ENCODE measurements around the gene LAYN.

LAYN gene

GRCh38 chr11:111571829-111572501 lies 31.4 kb downstream of the LAYN start:
- Histone ChIP-seq H3K9me3 (ENCODE audit: control insufficient read depth, low read length) (no peaks in the 10 kb centered on the region), H3K4me1 (ENCODE audit: control insufficient read depth, insufficient read depth, low read length, poor library complexity, severe bottlenecking) (no peaks in the 10 kb centered on the region), H3K36me3 (ENCODE audit: control insufficient read depth, insufficient read depth, low read length) (no peaks in the 10 kb centered on the region), H3K27me3 (replicated peaks; ENCODE audit: control insufficient read depth, insufficient read depth, low read length, poor library complexity, severe bottlenecking) (no peaks in the 10 kb centered on the region), H3K27ac (ENCODE audit: insufficient read depth, low read length, poor library complexity, severe bottlenecking) (no peak overlapping the region), H3K4me3 (ENCODE audit: insufficient read depth, low read depth, low read length, poor library complexity, severe bottlenecking) (no peak overlapping the region)
- DNase-seq = no peak

DNA sequence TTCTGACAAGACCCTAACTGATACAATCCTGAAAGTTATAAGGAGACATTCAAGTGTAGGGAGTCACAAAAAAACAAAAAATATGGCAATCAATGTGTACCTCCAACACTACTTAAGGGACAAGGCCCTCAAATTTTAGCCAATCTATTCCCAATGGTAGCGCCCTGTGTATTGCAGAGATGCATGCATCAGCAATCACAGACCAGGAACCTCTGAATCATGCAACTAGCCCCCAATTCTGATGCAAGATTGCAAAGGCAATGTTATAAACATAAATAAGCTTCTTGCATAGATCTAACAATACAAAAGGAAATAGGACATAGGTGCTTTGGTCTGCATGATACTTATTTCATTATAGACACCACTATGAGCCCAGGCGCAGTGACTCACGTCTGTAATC lies 32.1 kb downstream of the LAYN start:
- no peak for DNase-seq

GRCh38 chr11:111573821-111574249 lies 33.3 kb downstream of the LAYN start:
- no peak for DNase-seq
- Histone ChIP-seq H3K4me3 (ENCODE audit: insufficient read depth, low read depth, low read length, poor library complexity, severe bottlenecking) (no peak overlapping the region), H3K4me1 (ENCODE audit: control insufficient read depth, insufficient read depth, low read length, poor library complexity, severe bottlenecking) (no peaks in the 10 kb centered on the region), H3K27me3 (replicated peaks; ENCODE audit: control insufficient read depth, insufficient read depth, low read length, poor library complexity, severe bottlenecking) (no peaks in the 10 kb centered on the region), H3K27ac (ENCODE audit: insufficient read depth, low read length, poor library complexity, severe bottlenecking) (no peak overlapping the region), H3K36me3 (ENCODE audit: control insufficient read depth, insufficient read depth, low read length) (no peaks in the 10 kb centered on the region), H3K9me3 (ENCODE audit: control insufficient read depth, low read length) (no peaks in the 10 kb centered on the region)

More for the DNA sequence above, 32.1 kb downstream of the LAYN start:
- Histone ChIP-seq H3K27me3 (replicated peaks; ENCODE audit: control insufficient read depth, insufficient read depth, low read length, poor library complexity, severe bottlenecking) (no peaks in the 10 kb centered on the region), H3K9me3 (ENCODE audit: control insufficient read depth, low read length) (no peaks in the 10 kb centered on the region), H3K27ac (ENCODE audit: insufficient read depth, low read length, poor library complexity, severe bottlenecking) (no peak overlapping the region), H3K36me3 (ENCODE audit: control insufficient read depth, insufficient read depth, low read length) (no peaks in the 10 kb centered on the region), H3K4me3 (ENCODE audit: insufficient read depth, low read depth, low read length, poor library complexity, severe bottlenecking) (no peak overlapping the region), H3K4me1 (ENCODE audit: control insufficient read depth, insufficient read depth, low read length, poor library complexity, severe bottlenecking) (no peaks in the 10 kb centered on the region)

DNA sequence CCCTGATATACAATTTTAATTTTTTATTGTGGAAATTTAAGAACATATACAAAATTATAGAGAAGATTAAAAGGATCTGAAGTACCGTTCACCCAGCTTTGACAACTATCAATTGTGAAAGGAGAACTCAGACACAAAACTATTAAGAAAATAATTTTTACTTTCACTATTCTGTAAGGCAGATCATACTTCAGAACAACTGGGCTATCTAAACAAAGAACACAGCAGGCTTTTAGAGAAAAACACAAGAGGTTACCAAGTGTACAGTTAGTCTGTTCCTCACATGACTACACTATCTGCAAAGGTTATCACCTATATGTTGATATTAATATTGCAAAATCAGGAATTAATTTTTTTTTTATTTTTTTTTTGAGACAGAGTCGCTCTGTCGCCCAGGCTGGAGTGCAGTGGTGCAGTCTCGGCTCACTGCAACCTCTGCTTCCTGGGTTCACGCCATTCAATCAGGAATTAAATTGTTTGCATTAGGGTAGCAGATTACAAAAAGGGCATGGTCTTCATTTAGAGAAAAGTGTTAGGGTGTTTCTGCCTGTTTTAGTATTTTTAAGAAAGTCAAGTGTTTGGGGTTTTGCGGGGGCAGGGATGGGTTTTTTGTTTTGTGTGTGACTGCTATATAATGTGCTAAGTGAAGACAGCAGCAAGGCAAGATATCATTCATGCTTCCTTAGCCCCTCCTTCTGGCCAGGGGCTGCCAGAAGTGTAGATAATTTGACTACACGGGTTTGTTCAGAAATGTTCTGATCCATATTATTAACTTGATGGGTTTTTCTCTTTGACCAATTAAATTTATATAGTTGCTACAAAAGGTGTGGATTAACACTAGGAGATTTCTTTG lies 34.1 kb downstream of the LAYN start:
- Histone ChIP-seq H3K27me3 (replicated peaks; ENCODE audit: control insufficient read depth, insufficient read depth, low read length, poor library complexity, severe bottlenecking) (no peaks in the 10 kb centered on the region), H3K4me1 (ENCODE audit: control insufficient read depth, insufficient read depth, low read length, poor library complexity, severe bottlenecking) (no peaks in the 10 kb centered on the region), H3K4me3 (ENCODE audit: insufficient read depth, low read depth, low read length, poor library complexity, severe bottlenecking) (no peak overlapping the region), H3K9me3 (ENCODE audit: control insufficient read depth, low read length) (no peaks in the 10 kb centered on the region), H3K27ac (ENCODE audit: insufficient read depth, low read length, poor library complexity, severe bottlenecking) (no peak overlapping the region), H3K36me3 (ENCODE audit: control insufficient read depth, insufficient read depth, low read length) (no peaks in the 10 kb centered on the region)
- DNase-seq = no peak

DNA sequence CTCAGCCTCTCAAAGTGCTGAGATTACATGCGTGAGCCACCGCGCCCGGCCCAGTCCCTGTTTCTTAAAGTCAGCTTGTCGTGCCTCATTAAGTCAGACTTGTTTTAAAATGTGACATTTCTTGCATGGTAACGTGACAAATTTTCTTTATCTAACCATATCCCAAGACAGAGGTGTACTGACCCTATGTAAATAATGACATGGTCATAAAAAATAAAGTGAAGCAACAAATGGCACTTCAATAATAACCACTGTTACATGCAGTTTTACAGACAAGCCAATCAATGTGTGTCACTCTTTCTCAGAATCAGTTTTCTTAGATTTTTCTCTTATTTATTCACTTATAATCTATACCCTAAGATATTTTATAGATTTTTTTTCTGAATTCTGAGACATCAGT lies 35.2 kb downstream of the LAYN start:
- Histone ChIP-seq H3K4me3 (ENCODE audit: insufficient read depth, low read depth, low read length, poor library complexity, severe bottlenecking) (no peak overlapping the region), H3K9me3 (ENCODE audit: control insufficient read depth, low read length) (no peaks in the 10 kb centered on the region), H3K36me3 (ENCODE audit: control insufficient read depth, insufficient read depth, low read length) (no peaks in the 10 kb centered on the region), H3K27ac (ENCODE audit: insufficient read depth, low read length, poor library complexity, severe bottlenecking) (no peak overlapping the region), H3K4me1 (ENCODE audit: control insufficient read depth, insufficient read depth, low read length, poor library complexity, severe bottlenecking) (no peaks in the 10 kb centered on the region), H3K27me3 (replicated peaks; ENCODE audit: control insufficient read depth, insufficient read depth, low read length, poor library complexity, severe bottlenecking) (no peaks in the 10 kb centered on the region)
- DNase-seq = no peak

- Histone ChIP-seq H3K36me3 (ENCODE audit: control insufficient read depth, insufficient read depth, low read length) (no peaks in the 10 kb centered on the region), H3K9me3 (ENCODE audit: control insufficient read depth, low read length) (no peaks in the 10 kb centered on the region), H3K27ac (ENCODE audit: insufficient read depth, low read length, poor library complexity, severe bottlenecking) (no peak overlapping the region), H3K4me1 (ENCODE audit: control insufficient read depth, insufficient read depth, low read length, poor library complexity, severe bottlenecking) (no peaks in the 10 kb centered on the region), H3K27me3 (replicated peaks; ENCODE audit: control insufficient read depth, insufficient read depth, low read length, poor library complexity, severe bottlenecking) (no peaks in the 10 kb centered on the region), H3K4me3 (ENCODE audit: insufficient read depth, low read depth, low read length, poor library complexity, severe bottlenecking) (no peak overlapping the region)
- no peak for DNase-seq
Observed at GRCh38 chr11:111577821-111578220, 37.3 kb downstream of the LAYN start.

DNA sequence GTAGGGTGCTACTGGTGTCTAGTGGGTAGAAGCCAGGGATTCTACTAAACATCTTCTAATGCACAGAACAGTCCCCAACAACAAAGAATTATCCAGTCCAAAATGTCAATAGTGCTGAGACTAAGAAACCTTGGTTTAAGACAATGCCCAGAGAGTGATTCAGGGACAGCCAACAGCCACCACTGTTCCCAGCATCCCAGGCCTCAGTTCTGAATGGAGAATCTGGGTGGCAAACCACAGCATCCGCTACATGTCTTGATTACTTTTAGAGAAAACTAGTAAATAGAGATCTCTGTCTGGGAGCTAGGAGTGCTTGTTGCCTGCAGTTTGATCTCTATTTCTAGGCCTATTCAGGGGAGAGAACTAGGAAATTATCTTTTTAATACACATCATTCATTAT lies 40.8 kb downstream of the LAYN start:
- no peak overlapping the region for H3K27ac ChIP-seq (ENCODE audit: insufficient read depth, low read length, poor library complexity, severe bottlenecking)
- no peaks in the 10 kb centered on the region for H3K9me3 ChIP-seq (ENCODE audit: control insufficient read depth, low read length)
- no peaks in the 10 kb centered on the region for H3K36me3 ChIP-seq (ENCODE audit: control insufficient read depth, insufficient read depth, low read length)
- H3K27me3 ChIP-seq (replicated peaks; ENCODE audit: control insufficient read depth, insufficient read depth, low read length, poor library complexity, severe bottlenecking) = no peaks in the 10 kb centered on the region
- DNase-seq = no peak
- no peak overlapping the region for H3K4me3 ChIP-seq (ENCODE audit: insufficient read depth, low read depth, low read length, poor library complexity, severe bottlenecking)
- H3K4me1 ChIP-seq (ENCODE audit: control insufficient read depth, insufficient read depth, low read length, poor library complexity, severe bottlenecking) = no peaks in the 10 kb centered on the region

DNA sequence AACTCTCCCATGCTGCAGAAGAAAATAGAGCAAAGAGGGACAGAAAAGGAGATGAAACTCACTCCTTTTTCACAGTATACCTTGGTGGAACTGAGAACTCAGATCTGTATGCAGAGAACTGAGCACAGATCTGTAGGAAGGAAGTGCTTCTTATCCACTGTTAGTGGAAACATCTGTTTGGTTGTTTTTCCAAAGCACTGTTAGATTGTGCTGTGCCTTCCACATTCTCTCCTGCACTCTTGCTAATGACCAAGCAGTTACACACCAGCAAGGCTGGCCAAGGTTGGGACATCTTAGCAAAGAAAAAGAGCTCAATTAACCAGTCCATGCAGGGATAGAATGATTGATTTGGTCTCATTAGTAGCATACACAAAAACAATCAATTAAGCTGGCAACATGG lies 41.6 kb downstream of the LAYN start:
- Histone ChIP-seq H3K36me3 (ENCODE audit: control insufficient read depth, insufficient read depth, low read length) (no peaks in the 10 kb centered on the region), H3K4me3 (ENCODE audit: insufficient read depth, low read depth, low read length, poor library complexity, severe bottlenecking) (no peak overlapping the region), H3K4me1 (ENCODE audit: control insufficient read depth, insufficient read depth, low read length, poor library complexity, severe bottlenecking) (no peaks in the 10 kb centered on the region), H3K27me3 (replicated peaks; ENCODE audit: control insufficient read depth, insufficient read depth, low read length, poor library complexity, severe bottlenecking) (no peaks in the 10 kb centered on the region), H3K27ac (ENCODE audit: insufficient read depth, low read length, poor library complexity, severe bottlenecking) (no peak overlapping the region), H3K9me3 (ENCODE audit: control insufficient read depth, low read length) (no peaks in the 10 kb centered on the region)
- no peak for DNase-seq

GRCh38 chr11:111582881-111583280 lies 42.4 kb downstream of the LAYN start:
- Histone ChIP-seq H3K36me3 (ENCODE audit: control insufficient read depth, insufficient read depth, low read length) (no peaks in the 10 kb centered on the region), H3K27me3 (replicated peaks; ENCODE audit: control insufficient read depth, insufficient read depth, low read length, poor library complexity, severe bottlenecking) (no peaks in the 10 kb centered on the region), H3K4me1 (ENCODE audit: control insufficient read depth, insufficient read depth, low read length, poor library complexity, severe bottlenecking) (no peaks in the 10 kb centered on the region), H3K9me3 (ENCODE audit: control insufficient read depth, low read length) (no peaks in the 10 kb centered on the region), H3K4me3 (ENCODE audit: insufficient read depth, low read depth, low read length, poor library complexity, severe bottlenecking) (no peak overlapping the region), H3K27ac (ENCODE audit: insufficient read depth, low read length, poor library complexity, severe bottlenecking) (no peak overlapping the region)
- DNase-seq = no peak

DNA sequence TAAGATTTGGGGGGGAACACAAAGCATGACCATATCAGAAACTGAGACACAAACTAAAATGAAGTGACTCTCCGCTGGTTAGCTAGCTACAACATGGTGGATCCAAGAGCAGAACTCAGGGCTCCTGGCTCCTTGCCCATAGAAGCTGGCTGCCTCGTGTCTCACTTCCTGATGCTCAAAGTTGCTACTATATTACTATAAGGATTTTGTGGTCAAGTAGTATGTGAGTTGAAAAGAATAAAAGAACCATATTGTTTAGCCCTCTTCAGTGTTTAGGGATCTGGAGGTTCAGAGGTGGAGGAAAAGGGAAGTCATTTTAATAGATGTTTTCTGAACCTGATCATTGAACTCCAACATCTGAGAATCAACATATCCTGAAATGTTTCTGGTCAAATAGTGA lies 44.9 kb downstream of the LAYN start:
- no peak overlapping the region for H3K27ac ChIP-seq (ENCODE audit: insufficient read depth, low read length, poor library complexity, severe bottlenecking)

More for the DNA sequence above, 44.9 kb downstream of the LAYN start:
- Histone ChIP-seq H3K4me3 (ENCODE audit: insufficient read depth, low read depth, low read length, poor library complexity, severe bottlenecking) (no peak overlapping the region), H3K36me3 (ENCODE audit: control insufficient read depth, insufficient read depth, low read length) (no peaks in the 10 kb centered on the region), H3K9me3 (ENCODE audit: control insufficient read depth, low read length) (no peaks in the 10 kb centered on the region), H3K27me3 (replicated peaks; ENCODE audit: control insufficient read depth, insufficient read depth, low read length, poor library complexity, severe bottlenecking) (no peaks in the 10 kb centered on the region), H3K4me1 (ENCODE audit: control insufficient read depth, insufficient read depth, low read length, poor library complexity, severe bottlenecking) (no peaks in the 10 kb centered on the region)
- no peak for DNase-seq
